Muscle of arm (tissue), 12 donors: ENCODE data around the gene MIPEP. TPM values are rescaled to one million over a fixed set of nuclear protein-coding genes. Genes with fewer than 3 reads are reported as not detected.
"Not testable (repeated sequence)": the region's sequence is repeated elsewhere in the genome, so short reads cannot be mapped to it uniquely, and the experiment has no call there.

Experiments used
- DNase-seq: peaks from one replicate; pipeline ENCODE4 v3.0.0-alpha.2; 2013
- polyA plus RNA-seq, 12 donors: library from polyadenylated mRNA; unstranded; fragments of 120-200 nt; gene quantifications; one replicate each; pipeline ENCODE4 v1.2.1, GENCODE V29; 2013; ENCODE audit not compliant: insufficient read length in 12 of 12

The MIPEP gene
- polyA plus RNA-seq, 12 donors, result 6.6 to 15.1 (median 8.8) TPM; not detected in 1

DNA sequence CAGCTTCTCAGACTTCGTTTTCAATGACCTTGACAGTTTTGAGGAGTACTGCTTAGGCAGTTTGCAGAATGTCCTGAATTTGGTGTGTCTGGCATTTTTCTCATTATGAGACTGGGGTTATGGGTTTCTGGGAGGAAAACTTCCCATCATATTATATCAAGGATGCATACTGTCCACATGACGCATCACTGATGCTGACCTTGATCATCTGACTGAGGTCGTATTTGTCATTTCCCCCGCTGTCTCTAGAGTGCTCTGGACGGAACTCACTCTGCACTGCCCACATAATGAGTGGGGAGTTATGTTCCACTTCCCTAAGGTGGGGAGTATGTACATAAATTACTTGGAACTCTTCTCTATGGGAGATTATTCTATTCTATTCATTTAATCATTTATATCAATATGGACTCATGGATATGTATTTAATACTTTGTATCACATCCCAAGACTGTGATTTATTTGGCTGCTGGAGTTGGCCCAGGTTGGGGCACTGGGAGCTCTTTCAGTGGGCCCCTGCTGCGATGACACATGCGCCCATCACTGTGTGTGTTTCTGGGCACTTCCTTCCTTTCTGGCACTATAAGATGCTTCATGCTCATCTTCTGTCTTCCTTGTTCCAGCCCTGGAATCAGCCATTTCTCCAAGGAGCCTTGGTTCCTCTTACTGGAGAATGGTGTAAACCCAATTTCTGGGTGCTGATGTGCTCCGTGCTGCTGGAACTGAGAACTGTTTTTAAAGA is 138.6 kb downstream of the MIPEP start:
- no peak for DNase-seq

DNA sequence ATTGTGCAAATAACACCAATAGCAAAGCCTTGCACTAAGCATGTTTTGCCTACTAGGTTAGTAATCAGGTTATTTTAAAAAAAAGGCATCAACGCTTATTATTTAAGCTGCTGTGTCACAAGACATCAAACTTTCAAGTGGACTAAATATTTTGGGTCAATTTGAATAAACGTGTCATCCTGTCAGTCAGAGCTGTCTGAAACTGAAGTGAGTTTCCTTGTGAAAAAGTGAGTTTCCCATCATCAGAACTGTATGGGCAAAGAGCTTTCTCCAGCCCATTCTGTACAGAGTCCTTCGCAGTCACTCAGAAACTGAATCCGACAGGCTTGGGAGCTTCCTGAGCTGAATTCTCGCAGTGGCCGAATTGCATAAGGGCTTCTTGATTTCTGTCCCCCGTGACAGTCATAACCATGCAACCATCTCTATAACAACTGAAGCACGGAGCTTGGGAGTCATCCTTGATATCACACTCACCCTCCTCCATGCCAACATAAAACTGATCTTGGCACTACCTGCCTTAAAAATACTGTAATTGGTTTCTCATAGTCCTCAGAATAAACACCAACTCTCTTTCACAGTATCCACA is 139.8 kb downstream of the MIPEP start:
- no peak for DNase-seq

DNA sequence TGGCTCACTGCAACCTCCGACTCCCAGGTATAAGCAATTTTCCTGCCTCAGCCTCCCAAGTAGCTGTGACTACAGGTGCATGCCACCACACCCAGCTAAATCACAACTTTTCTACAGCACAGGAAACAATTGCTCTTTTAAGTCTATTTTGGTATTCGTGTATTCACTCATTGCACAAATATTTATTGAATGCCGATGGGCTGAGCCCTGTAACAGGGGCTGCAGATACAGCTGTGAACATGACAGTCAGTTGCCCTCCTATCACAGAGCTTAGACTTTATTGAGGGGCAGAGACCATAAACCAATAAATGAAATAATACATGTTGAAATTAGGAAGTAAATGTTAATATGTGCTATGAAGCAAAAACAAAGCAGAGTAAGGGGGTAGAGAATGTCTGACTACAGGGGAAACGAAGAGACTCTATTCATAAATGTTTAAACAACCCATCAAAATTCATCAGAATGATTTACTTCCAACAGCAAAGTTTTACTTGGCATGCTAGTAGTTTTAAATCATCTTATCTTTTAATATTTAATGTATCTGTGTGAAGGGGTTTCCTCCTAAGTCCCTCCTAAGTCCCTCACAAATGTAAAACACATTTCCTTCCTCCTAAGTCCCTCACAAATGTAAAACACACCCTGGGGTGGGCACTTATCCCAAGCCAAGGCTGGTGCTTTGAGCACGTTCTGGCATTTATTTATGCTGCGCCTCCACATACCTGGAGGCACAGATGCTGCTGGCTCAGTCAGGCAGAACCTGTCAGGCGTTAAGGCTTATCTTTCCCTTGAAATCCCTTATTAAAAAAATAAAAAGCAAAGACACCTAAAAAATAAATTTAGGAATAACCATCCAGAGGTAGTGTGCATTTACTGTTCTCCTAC is 140.8 kb downstream of the MIPEP start:
- no peak for DNase-seq

DNA sequence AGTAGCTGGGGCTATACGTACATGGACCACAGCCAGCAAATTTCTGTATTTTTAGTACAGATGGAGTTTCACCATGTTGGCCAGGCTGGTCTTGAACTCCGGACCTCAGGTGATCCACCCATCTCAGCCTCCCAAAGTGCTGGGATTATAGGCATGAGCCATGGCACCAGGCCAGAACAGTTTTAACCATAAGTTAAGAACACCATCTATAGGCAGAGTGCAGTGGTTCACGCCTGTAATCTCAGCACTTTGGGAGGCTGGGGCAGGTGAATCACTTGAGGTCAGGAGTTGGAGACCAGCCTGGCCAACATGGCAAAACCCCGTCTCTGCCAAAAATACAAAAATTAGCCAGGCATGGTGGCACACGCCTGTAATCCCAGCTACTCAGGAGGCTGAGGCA is 143.1 kb downstream of the MIPEP start:
- DNase-seq, result not testable (repeated sequence)

DNA sequence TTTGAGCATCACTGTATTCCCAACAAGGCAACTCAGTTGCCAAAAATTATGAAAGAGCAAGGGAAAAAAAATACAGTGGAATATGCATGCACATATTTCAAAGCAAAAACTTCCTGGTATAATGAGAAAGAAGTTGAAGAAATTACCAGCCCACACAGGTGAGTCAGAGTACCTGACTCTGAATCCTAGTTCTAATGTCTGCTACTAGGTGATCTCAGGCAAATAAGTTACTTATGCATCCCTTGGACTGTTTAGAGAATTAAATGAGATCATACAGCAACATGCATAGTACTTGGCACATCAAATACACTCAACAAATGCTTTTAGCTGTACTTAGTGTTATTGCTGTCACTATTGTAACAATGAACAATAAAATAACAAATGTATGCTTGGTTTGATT is 144.9 kb downstream of the MIPEP start:
- no peak for DNase-seq

DNA sequence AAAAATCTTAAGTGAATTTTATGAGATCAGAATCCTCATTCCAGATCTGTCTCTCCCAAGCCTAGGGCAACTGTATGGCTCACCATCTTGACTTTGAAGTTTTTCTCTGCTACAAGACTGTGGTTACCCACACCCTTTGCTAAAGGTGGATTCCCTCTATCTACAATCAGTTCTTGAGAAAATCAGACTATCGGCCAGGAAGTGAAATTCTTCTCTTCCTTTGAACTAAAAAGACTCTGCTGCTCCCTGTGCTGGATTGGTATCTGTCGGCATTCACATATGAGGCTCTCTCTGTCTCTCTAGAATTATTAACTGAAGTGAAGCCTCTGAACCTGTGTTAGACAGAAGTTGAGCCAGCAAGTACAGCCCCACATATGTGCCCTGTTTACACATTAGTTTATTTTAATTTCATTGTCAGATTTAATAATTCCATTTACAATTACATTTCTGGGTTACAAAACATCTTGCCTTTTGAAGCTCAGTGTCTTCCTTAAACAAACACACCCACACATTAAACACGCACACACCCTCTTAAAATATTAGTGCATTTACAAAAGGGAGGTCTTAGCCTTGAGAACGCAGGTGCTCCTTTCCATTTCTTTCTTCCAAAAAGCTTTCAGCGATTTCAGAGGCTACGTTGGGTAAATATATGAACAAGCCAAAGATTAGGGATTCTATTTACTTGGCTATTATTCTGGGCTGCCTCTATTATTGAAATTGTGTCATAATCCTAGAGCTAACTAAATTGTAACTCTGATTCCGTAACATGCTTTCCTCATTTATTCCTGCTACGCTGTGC is 145.7 kb downstream of the MIPEP start:
- DNase-seq, result no peak

DNA sequence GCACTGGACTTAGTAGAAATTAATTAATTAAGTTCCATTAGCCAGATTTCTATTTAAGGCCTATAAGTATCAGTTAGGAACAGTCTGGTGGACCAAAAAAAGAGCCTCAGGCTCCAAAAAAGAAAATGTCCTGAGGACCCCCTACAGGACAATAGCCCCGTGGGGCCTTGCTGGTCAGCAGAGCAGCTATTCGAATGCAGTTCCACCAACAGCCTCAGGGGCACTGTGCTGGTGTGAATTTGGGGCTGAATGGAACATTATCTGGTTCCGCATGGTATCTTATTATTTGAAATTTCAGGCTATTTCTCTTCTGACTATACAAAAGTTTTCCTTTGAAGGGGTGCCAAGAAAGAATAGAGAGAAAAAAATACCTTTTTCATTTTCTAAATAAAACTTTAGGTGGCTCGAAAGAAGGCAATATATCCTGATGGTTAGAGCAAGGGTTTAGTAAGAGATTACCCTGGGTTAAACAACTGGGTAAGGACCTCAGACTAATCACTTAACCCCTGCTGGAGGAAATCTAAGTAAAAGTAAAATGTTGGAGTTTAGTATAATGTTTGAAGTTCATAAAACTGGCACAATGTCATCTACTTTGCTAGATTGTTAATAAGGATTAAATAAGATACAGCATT is 147.2 kb downstream of the MIPEP start:
- no peak for DNase-seq

DNA sequence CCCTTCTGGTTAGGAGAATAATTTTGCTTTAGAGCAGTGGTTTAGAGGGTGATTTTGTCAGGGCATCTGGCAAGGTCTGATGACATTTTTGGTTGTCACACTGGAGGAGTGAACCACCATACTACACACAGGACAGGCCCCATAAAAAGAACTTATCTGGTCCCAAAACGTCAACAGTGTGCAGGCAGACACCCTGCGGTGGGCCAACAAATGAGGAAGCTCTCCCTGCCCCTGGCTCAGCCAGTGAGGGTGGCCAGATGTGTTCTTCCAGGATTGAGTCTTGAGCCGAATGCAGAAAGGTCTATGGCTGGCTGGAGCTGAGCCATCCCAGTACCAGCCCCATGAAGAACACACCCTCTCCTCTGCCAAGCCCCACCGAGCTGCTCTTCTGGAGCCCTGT is 149.2 kb downstream of the MIPEP start:
- no peak for DNase-seq

DNA sequence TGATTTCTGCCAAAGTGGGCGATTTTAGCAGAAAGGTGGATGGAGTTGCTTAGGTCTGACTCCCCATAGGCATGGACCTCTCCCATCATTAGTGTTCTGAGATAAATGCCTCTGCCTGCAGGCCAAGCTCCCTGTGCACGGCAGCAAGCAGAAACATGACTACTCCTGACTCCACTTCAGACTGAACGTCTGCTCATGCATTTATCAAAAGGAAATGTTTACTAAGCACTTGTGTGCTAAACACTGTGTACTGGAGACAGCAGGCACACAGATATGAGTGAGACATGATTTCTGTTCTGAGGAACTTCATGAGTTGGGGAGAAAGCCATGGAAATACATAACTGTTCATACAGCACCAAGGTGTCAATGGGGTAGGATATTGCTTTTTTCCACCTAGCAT is 149.6 kb downstream of the MIPEP start:
- no peak for DNase-seq

DNA sequence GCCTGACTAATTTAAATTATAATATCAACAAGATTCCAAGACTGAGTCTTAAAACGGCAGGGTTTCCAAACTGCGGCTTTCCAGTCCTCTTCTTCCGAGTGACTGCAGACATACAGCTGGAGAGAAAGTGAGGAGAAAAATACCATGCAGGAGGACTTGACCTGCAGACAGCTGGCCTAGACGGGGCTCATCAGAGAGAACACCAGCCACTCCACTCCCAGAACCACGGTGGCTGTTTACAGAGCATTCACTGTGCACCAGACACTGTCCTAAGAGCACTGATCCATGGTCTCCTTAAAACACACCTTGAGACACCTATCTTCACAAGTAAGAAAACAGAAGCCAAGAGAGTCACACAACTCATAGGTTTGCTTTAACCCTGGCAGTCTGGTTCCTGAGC is 152.7 kb downstream of the MIPEP start:
- no peak for DNase-seq

DNA sequence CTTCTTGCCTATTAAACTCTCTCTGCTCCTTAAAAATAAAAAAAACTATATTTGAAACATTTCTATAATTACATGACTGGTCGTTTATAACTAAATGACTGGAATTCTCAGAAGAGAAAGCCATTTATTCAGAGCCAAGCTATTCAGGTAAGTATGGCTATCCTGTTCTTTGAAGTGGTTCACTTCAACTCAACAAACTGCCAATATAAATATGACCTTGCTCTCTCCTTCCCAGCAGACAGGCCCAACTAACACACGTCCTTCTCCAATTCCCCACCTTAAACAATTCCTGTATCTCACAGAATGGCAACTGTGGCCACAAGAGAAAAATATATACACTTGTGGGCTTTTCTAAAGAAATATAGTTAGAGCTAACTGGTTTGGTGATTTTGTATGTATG is 153.9 kb downstream of the MIPEP start:
- no peak for DNase-seq

DNA sequence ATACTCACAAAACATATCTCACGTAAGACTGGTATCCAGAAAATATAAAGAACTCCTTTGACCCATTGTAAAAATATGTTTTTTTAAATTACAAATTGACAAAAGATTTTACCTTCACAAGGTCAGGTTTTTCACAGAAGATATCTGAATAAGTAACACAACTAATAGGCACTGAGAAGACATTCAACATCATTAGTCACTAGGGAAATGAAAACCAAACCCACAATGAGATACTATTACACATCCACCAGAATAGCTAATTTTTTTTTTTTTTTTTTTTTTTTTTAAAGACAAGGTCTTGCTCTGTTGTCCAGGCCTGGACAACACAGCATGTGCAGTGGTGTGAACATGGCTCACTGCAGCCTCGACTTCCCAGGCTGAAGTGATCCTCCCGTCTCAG is 157.5 kb downstream of the MIPEP start:
- DNase-seq, result no peak

DNA sequence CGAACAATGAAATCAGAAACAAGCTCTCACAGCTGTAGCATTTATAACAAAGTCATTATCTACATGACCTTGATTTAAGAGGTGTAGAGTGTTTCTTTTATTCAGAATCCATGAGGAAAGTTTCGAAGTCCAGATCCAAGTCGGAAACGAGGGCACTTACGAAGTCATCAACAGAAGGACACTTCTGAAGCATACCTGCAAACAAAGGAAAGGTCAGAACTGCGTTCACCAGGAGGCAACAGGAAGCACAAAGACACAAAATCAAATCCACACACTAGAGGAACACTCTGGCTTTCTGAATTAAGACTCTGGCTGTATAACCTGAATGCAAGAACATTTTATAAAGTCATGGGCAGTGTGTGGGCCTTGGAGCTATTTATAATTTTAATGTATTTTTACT is 158.9 kb downstream of the MIPEP start:
- no peak for DNase-seq

DNA sequence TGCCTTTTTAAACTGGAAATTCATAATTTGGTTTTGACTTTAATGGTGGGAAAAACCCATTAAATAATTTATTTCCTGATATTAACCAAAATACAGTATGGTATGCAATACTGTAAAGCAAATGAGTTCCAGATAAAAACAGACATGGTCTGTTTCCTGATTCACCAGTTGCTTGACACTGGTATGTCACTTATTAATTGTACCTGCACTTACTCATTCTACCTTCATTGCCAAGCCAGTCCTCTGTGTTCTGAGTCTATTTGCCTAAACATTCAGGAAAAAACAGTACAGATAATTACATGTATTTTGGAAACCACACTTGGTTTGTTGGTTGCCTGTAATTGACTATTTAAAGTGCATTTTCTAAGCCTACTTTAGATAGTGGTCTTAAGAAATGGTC is 159.7 kb downstream of the MIPEP start:
- no peak for DNase-seq

DNA sequence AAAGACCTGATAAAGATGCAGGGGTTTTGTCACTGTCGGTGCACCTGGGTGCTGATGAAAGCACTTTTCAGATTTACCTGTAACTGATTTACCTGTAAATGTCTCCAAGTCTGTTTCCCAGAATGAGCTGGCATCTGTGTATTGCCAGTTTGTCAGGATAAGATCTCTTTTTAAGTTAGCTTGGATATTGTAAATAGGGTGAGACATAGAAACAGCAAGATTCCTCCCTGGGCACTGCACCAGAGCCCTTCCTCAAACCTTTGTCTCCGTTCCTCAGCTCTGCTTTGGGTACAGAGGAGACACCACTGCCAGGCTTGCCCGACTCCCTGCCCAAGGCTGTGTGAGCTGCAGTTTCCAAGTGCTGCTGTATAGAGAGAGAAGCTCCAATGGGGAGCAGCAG is 160.4 kb downstream of the MIPEP start:
- no peak for DNase-seq

DNA sequence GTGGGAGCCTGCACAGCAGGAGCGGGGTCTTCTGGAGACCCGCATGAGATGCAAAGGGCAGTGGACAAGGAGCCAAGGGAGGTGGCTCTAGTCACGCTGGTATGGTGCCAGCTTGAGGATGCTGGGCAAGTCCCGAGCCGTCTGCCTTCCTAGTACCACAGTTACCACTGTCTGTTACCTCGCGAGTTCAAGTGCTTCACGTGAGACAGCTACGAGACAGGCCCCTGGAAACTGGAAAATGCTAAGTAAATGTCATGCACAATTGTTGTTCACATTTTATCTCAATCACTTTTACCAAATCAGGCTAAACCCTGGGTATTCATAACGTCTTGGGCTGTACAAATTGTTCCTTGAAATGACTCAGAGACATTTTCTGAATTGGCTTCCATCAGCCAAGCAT is 163.3 kb downstream of the MIPEP start:
- no peak for DNase-seq

DNA sequence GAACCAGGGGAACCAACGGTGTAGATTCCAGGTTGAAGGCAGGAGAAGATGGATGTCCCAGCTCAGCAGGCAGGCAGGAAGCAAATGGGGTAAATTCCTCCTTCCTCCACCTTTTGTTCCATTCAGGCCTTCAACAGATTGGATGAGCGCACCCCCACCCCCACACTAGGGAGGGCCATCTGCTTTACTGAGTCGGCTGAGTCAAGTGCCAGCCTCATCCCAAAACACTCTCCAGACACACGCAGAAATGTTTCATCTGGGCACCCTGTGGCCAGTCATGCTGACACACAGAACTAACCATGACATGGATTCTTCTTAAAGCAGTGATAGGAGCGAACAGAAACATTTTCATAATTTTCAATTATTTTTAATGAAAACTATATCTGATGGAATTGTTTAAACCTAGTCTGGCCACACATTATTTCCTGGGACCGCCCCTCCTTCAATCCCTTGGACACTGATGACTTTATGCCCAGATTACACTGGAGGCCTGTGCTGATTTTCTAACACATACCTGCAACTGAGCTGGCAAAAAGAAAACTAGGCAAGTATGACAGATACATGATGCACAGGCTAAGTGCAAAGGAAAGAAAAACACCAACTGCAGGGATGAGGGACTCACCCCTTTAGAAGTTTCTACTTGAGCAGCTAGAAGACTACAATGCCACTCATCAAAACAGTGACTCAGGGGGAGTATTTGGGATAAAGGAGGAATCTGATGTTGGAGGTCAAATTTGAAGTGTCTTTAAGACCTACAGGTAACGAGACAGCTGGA is 164.8 kb downstream of the MIPEP start:
- DNase-seq, result no peak

DNA sequence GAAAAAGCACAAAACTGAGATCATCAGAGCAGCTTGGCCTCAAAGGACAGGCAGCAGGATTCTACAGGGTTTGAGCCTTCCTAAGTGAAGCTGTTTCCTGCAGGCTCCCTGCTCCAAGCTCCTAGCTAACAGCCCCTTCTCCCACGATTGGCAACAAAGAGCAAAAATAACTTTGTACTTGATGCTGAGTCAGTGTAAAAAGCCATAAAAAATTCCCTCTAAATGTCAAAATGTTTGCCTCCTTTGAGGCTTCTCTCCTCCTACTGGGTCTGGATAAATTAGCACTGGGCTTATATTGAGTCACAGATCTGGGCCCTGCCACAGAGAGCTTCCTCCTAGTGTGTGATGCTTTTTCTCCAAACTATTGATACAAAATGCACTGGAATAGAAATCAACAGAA is 165.7 kb downstream of the MIPEP start:
- no peak for DNase-seq

DNA sequence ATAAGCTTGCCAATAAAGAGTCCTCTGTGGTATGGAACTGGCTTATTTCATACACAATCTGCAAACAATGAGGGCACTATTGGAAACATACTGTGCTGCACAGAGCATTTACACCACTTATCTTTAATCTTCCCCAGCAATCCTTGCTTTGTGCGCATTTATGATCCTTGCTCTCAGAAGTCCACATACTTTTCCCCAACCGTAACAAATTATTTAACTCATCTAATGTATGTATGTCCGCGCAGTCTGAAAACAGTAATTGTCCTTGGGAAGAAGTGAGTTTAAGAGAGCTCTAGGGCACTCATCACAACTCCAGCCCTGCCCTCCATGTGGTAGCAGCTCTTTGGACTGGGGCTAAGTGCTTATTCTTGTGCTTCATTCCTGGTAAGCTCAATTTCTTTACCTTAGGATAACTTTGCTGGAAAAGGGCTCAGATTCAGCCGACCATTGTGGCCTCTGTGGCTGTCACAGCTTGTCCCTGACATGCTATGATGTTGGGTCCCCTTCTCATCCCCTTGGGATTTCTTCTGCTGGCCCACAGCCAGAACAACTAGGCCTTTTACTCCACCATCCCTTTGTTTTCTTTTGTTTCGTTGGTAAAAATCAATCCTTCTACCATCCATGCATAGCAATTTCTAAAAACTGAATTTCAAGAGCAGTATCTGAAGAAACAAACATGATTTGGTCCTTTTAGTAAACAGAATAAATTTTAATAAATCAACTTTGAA is 166.3 kb downstream of the MIPEP start:
- DNase-seq, result no peak

DNA sequence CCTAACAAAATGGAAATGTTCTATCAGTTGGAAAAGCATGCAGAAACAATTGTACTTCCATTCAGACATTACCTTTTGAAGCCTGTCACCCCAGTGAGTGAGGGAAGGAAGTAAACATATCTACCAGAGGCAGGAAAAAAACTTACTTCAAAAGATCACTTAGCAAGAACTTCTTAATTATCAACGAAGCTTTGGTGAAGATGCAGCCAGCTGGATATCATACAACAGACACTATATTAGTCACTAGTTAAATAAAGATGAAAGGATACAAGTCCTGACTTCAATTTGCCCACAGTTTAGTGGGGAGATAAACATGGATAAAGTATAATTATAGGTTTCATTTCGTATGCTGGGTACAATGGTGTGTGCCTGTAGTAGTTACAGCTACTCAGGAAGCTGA is 170.2 kb downstream of the MIPEP start:
- no peak for DNase-seq
